ENCODE results near the gene PLAAT2. TPM values are rescaled to one million over a fixed set of nuclear protein-coding genes. Genes with fewer than 3 reads are reported as not detected.
A peak's percentile ranks its signal among the peaks of the same experiment; 100 is the strongest.

PLAAT2 gene
- total RNA-seq, 4 donors from 2014 or later = 38.7 to 47.9 (median 43.0) TPM; not detected in 1

- DNase-seq = no peak
- Histone ChIP-seq H3K27me3 (no peaks in the 10 kb centered on the region), H3K4me1 (peaks cover 0 to 20% (median 2%) of the 10 kb centered on the region in 4 donors), H3K36me3 (no peaks in the 10 kb centered on the region), H3K4me3 (no peak overlapping the region), H3K27ac (no peak overlapping the region), H3K9me3 (no peaks in the 10 kb centered on the region)
- no peak for TF ChIP-seq POLR2AphosphoS5 (IDR thresholded peaks at IDR 0.05)
- TF ChIP-seq CTCF (IDR thresholded peaks at IDR 0.05) = no peak
- no peak for TF ChIP-seq POLR2A (IDR thresholded peaks at IDR 0.05)
- TF ChIP-seq EP300 (IDR thresholded peaks at IDR 0.05; ENCODE audit: low read depth) = no peak
- 87 to 95% methylated on average over 3 to 4 of the region's 4 CpGs for WGBS, 2 donors (ENCODE audit: low coverage in 1 of 2)
- intact Hi-C loops (cut with DNase I; ENCODE audit: low total_unique reads) = loop anchor here (1.0 kb wide), 1 partner anchor 35 kb away; no protein-coding TSS in a partner anchor
- in situ Hi-C loops (cut with MboI; ENCODE audit: low pct_ligation_motif_present in 1 of 4, low pct_unique_long_range_greater_than_20kb in 1 of 4, low sequenced_read_pairs in 3 of 4) = no loop called here
These were observed 8.3 kb downstream of the PLAAT2 start for GRCh38 chr11:63554877-63555223.

- TF ChIP-seq POLR2A (IDR thresholded peaks at IDR 0.05) (no peak), CTCF (IDR thresholded peaks at IDR 0.05) (no peak), POLR2AphosphoS5 (IDR thresholded peaks at IDR 0.05) (no peak), EP300 (IDR thresholded peaks at IDR 0.05; ENCODE audit: low read depth) (no peak)
- H3K4me1 ChIP-seq = peaks cover 0 to 20% (median 2%) of the 10 kb centered on the region in 4 donors
- no peak for DNase-seq
- peak overlapping the region in 1 of 4 donors; percentile 28 for H3K27ac ChIP-seq
- in situ Hi-C loops (cut with MboI; ENCODE audit: low pct_ligation_motif_present in 1 of 4, low pct_unique_long_range_greater_than_20kb in 1 of 4, low sequenced_read_pairs in 3 of 4) = no loop called here
- no peaks in the 10 kb centered on the region for H3K36me3 ChIP-seq
- H3K27me3 ChIP-seq = no peaks in the 10 kb centered on the region
- 66% methylated on average over 8 of the region's 8 CpGs; no CpG with 5 or more reads in 1 of the 2 donors for WGBS, 2 donors (ENCODE audit: low coverage in 1 of 2)
- intact Hi-C loops (cut with DNase I; ENCODE audit: low total_unique reads) = loop anchor here (1.0 kb wide), 1 partner anchor 33 kb away; no protein-coding TSS in a partner anchor
- H3K9me3 ChIP-seq = no peaks in the 10 kb centered on the region
- H3K4me3 ChIP-seq = no peak overlapping the region
These were observed 9.4 kb downstream of the PLAAT2 start for GRCh38 chr11:63553759-63554158.

GRCh38 chr11:63552921-63553320, 10.3 kb downstream of the PLAAT2 start:
- Histone ChIP-seq H3K9me3 (no peaks in the 10 kb centered on the region), H3K36me3 (no peaks in the 10 kb centered on the region), H3K27ac (no peak overlapping the region), H3K4me3 (no peak overlapping the region), H3K27me3 (no peaks in the 10 kb centered on the region), H3K4me1 (peaks cover 0 to 12% (median 2%) of the 10 kb centered on the region in 4 donors)
- TF ChIP-seq POLR2AphosphoS5 (IDR thresholded peaks at IDR 0.05) = no peak
- no peak for TF ChIP-seq CTCF (IDR thresholded peaks at IDR 0.05)
- TF ChIP-seq POLR2A (IDR thresholded peaks at IDR 0.05) = no peak
- no peak for TF ChIP-seq EP300 (IDR thresholded peaks at IDR 0.05; ENCODE audit: low read depth)
- 51 to 72% methylated on average over 3 to 7 of the region's 7 CpGs for WGBS, 2 donors (ENCODE audit: low coverage in 1 of 2)
- in situ Hi-C loops (cut with MboI; ENCODE audit: low pct_ligation_motif_present in 1 of 4, low pct_unique_long_range_greater_than_20kb in 1 of 4, low sequenced_read_pairs in 3 of 4) = no loop called here
- DNase-seq = no peak
- intact Hi-C loops (cut with DNase I; ENCODE audit: low total_unique reads) = no loop called here

GRCh38 chr11:63551889-63552266, 11.3 kb downstream of the PLAAT2 start:
- Histone ChIP-seq H3K27ac (peak overlapping the region in 1 of 4 donors; percentile 0), H3K27me3 (no peaks in the 10 kb centered on the region), H3K4me3 (no peak overlapping the region), H3K4me1 (peaks cover 0 to 6% (median 2%) of the 10 kb centered on the region in 4 donors), H3K9me3 (no peaks in the 10 kb centered on the region), H3K36me3 (no peaks in the 10 kb centered on the region)
- in situ Hi-C loops (cut with MboI; ENCODE audit: low pct_ligation_motif_present in 1 of 4, low pct_unique_long_range_greater_than_20kb in 1 of 4, low sequenced_read_pairs in 3 of 4) (no loop called here), intact Hi-C loops (cut with DNase I; ENCODE audit: low total_unique reads) (no loop called here)
- 86% methylated on average over 4 of the region's 6 CpGs; no CpG with 5 or more reads in 1 of the 2 donors for WGBS, 2 donors (ENCODE audit: low coverage in 1 of 2)
- no peak for DNase-seq
- TF ChIP-seq POLR2AphosphoS5 (IDR thresholded peaks at IDR 0.05) = no peak
- no peak for TF ChIP-seq CTCF (IDR thresholded peaks at IDR 0.05)
- no peak for TF ChIP-seq EP300 (IDR thresholded peaks at IDR 0.05; ENCODE audit: low read depth)
- TF ChIP-seq POLR2A (IDR thresholded peaks at IDR 0.05) = no peak
